Measurements from ENCODE around the gene SP140L. TPM values are rescaled to one million over a fixed set of nuclear protein-coding genes. Genes with fewer than 3 reads are reported as not detected.
A peak's percentile ranks its signal among the peaks of the same experiment; 100 is the strongest.

Gene SP140L
- total and polyA plus RNA-seq, 7 donors: 1.6 to 6.7 (median 3.7) TPM

DNA sequence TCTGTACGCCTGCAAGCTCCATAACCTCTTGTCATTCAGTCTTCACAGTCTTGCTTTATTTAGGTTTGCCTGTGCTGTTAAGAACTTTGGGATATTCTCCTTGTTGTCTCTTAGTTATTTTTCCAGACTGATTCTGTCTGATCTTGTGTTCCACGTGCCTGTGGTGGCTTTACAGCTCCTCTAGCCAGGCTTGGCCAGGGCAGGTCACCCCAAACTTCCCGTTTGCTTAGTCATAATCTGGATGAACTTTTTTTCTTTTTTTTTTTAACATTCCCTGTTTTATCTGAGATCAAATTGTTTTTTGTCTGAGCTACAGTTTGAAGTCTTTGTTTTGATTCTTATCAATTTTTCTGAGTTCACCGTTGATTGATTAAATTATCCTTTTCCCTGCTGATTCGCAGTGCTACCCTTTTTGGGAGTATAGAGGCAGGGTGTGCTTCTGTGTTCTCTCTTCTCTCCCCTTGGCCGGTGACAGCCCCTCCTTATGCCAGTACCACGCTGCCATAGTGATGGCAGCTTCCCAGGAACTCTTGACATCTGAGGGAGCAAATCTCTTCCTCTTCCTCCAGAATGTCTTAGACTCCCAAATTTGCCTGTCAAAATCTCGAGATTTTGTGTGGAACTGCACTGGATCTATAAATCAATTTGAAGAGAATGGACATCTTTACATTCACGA is 91.5 kb downstream of the SP140L start:
- H3K27me3 ChIP-seq (ENCODE audit: insufficient read depth in 3 of 3, low read length in 2 of 3): no peaks in the 10 kb centered on the region
- intact Hi-C loops (cut with DNase I): no loop called here
- H3K36me3 ChIP-seq (ENCODE audit: insufficient read depth in 1 of 2, low read depth in 1 of 2): no peaks in the 10 kb centered on the region
- DNase-seq (no peak), ATAC-seq (no peak)
- no peak overlapping the region for H3K27ac ChIP-seq
- TF ChIP-seq, protein P1, sequence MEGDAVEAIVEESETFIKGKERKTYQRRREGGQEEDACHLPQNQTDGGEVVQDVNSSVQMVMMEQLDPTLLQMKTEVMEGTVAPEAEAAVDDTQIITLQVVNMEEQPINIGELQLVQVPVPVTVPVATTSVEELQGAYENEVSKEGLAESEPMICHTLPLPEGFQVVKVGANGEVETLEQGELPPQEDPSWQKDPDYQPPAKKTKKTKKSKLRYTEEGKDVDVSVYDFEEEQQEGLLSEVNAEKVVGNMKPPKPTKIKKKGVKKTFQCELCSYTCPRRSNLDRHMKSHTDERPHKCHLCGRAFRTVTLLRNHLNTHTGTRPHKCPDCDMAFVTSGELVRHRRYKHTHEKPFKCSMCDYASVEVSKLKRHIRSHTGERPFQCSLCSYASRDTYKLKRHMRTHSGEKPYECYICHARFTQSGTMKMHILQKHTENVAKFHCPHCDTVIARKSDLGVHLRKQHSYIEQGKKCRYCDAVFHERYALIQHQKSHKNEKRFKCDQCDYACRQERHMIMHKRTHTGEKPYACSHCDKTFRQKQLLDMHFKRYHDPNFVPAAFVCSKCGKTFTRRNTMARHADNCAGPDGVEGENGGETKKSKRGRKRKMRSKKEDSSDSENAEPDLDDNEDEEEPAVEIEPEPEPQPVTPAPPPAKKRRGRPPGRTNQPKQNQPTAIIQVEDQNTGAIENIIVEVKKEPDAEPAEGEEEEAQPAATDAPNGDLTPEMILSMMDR (IDR thresholded peaks at IDR 0.05): no peak
- 48 to 57% (median 48%) methylated on average over 9 of the region's 9 CpGs for WGBS, 3 donors
- peak overlapping the region; percentile 76 for H3K4me3 ChIP-seq
- no peaks in the 10 kb centered on the region for H3K9me3 ChIP-seq
- no peaks in the 10 kb centered on the region for H3K4me1 ChIP-seq

DNA sequence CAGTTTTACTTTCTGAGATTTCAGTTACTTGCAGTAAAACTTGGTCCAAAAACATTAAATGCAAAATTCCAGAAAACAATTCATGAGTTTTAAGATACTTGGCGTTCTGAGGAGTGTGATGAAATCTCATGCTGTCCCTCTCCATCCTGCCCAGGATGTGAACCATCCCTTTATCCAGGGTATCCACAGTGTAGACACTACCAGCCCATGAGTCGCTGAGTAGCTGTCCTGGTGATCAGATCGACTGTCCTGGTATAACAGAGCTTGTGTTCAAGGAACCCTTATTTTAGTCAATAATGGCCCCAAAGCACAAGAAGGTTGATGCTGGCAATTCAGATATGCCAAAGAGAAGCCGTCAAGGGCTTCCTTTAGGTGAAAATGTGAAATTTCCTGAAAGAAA is 92.2 kb downstream of the SP140L start:
- intact Hi-C loops (cut with DNase I): no loop called here
- WGBS, 3 donors: 80 to 87% (median 87%) methylated on average over 4 of the region's 4 CpGs

DNA sequence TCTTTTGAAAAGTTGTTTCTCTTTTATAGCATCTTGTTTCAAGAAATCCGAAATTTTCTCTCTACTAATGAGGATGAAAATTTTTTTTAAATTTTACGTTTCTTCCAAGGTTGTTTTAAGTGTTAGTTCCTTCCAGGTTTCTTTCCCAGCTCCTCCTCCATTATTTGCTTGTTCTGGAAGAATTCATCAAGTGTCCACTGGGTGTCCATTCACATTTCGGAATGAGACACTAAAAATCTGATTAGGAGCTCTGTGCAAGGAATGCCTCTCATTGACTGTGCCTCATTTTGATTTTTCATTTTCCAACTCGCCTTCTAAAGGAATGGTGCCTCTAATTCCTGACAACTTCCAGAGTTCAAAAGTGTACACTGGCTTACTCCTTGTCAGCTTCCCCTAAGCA is 95.2 kb downstream of the SP140L start:
- WGBS, 3 donors: 84 to 91% (median 87%) methylated on average over 4 of the region's 4 CpGs

More for the DNA sequence above, 92.2 kb downstream of the SP140L start:
- Histone ChIP-seq H3K9me3 (no peaks in the 10 kb centered on the region), H3K4me1 (no peaks in the 10 kb centered on the region), H3K4me3 (peak overlapping the region; percentile 76), H3K27me3 (ENCODE audit: insufficient read depth in 3 of 3, low read length in 2 of 3) (no peaks in the 10 kb centered on the region), H3K27ac (no peak overlapping the region), H3K36me3 (ENCODE audit: insufficient read depth in 1 of 2, low read depth in 1 of 2) (no peaks in the 10 kb centered on the region)
- no peak for DNase-seq
- no peak for ATAC-seq
- TF ChIP-seq, protein P1 (IDR thresholded peaks at IDR 0.05): no peak

DNA sequence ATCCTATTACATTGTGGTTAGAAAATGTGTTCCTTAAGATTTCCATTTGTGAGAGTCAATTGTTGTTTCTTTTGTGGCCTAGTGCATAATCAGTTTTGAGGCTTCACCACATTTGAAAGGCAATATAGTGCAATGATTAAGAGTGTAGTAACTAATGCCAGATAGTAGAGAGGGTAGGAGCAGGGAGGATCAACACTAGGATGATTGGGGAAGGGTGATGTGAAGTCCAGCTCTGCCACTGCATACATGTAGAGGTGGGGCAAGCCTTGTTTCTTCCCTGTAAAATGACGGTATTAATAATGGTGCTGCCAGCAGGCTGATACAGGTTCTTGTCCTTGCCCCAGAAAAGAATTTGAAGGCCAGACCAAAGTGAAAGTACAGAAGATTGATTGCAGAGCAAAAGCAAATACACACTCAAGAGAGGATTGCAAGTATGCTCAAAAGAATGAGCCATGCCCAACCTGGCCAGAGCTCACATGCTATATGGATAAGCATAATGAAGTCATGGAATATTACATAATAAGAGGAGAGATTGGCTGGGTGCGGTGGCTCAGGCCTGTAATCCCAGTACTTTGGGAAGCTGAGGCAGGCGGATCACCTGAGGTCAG is 97.0 kb downstream of the SP140L start:
- Histone ChIP-seq H3K9me3 (no peaks in the 10 kb centered on the region), H3K27ac (no peak overlapping the region), H3K4me1 (no peaks in the 10 kb centered on the region), H3K4me3 (no peak overlapping the region), H3K36me3 (ENCODE audit: insufficient read depth in 1 of 2, low read depth in 1 of 2) (peaks cover 0 to 4% of the 10 kb centered on the region in 2 donors), H3K27me3 (ENCODE audit: insufficient read depth in 3 of 3, low read length in 2 of 3) (no peaks in the 10 kb centered on the region)
- no peak for ATAC-seq
- intact Hi-C loops (cut with DNase I): no loop called here
- 86 to 93% (median 86%) methylated on average over 3 of the region's 3 CpGs for WGBS, 3 donors
- TF ChIP-seq, protein P1 (IDR thresholded peaks at IDR 0.05): no peak
- DNase-seq: no peak

More for the DNA sequence above, 95.2 kb downstream of the SP140L start:
- TF ChIP-seq, protein P1 (IDR thresholded peaks at IDR 0.05): no peak
- Histone ChIP-seq H3K4me3 (no peak overlapping the region), H3K27me3 (ENCODE audit: insufficient read depth in 3 of 3, low read length in 2 of 3) (no peaks in the 10 kb centered on the region), H3K27ac (no peak overlapping the region), H3K4me1 (no peaks in the 10 kb centered on the region), H3K36me3 (ENCODE audit: insufficient read depth in 1 of 2, low read depth in 1 of 2) (no peaks in the 10 kb centered on the region), H3K9me3 (no peaks in the 10 kb centered on the region)
- intact Hi-C loops (cut with DNase I): no loop called here
- no peak for DNase-seq
- no peak for ATAC-seq
